Stimulated activated CD8-positive, alpha-beta memory T cell treated with anti-CD3 and anti-CD28 coated beads, Interleukin-7, amount 100 ng/mL, for 1 hour (primary cell): Measurements from ENCODE around the gene HOMER2.
"Not testable (repeated sequence)": the region's sequence is repeated elsewhere in the genome, so short reads cannot be mapped to it uniquely, and the experiment has no call there.

Source experiments
- DNase-seq, 2 donors: peaks; one replicate each; pipeline ENCODE4 v3.0.0-alpha.2; 2020; ENCODE audit warnings: low read depth in 2 of 2

Gene HOMER2

DNA sequence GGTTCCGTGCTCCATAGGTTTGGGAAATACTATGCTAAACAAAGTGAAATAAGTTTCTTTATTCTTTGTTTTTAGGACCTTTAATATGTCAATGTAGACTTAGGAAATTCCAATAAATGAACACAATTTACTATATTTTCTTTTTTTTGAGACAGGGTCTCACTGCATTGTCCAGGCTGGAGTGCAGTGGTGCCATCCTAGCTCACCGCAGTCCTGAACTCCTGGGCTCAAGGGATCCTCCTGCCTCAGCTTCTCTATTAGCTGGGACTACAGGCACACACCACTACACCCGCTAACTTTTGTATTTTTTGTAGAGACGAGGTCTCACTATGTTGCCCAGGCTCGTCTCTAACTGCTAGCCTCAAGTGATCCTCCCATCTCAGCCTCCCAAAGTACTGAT, 12.4 kb upstream of the HOMER2 start:
- DNase-seq = no peak

DNA sequence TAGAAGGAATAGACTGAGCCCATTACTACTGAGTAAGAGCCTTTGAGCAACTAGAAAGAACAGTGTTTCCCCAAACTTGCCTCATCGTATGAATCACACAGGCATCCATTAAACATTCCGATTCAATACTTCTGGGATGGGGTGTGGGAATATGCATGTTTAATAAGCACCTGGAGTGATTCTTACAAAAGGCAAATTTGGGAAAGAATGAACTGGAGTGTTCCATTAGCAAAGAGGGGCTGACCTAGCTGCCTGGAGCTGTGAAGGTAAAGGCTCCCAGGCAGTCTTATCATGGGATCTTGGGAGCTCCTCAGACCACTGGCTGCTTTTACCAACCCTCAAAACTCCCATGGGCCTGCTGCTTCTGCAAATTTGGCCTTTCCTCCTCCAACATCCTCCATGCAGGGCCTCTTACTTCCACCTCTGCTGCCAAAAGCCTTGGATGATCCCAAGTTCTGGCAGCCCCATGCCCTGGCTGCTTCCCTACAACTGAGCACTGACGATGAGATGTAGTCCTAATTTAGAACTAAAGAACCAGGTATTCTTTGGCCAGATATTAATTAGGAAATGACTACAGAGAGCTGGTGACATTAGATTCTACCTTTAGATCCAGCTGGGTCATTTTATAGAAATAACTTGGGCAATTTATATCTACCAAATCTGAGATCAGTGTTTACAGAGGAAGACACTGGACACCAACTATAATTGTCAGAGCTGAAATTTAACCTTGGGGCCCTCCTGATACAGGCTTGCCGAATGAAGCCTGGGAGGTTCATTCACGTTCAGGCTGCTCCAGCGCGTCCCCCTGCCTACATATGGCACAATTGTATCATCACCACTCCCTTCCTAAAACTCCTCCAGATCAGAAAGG, 11.2 kb upstream of the HOMER2 start:
- DNase-seq = no peak

GRCh38 chr15:82960766-82961165, 8.2 kb upstream of the HOMER2 start:
- no peak for DNase-seq

- DNase-seq = no peak
Measured at GRCh38 chr15:82959423-82959822, 6.9 kb upstream of the HOMER2 start.

DNA sequence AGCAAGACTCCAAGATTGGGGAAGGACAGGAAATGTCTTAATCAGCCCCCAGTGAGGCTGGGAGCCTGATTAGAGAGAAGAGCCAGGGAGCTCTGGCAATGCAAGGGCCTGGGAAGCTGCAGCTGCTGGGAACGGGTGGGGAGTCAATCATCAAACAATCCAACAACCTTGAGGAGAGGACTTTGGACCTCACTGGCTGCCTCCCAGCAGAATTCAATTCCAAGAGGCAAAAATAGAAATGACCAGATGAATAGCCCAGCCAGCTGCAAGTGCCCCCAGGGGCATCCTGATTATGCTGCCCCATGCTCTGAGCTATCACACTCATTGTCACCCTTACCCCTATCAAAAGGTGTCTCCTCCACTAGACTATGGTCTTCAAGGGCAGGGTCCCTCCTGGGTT, 6.1 kb upstream of the HOMER2 start:
- no peak for DNase-seq

DNA sequence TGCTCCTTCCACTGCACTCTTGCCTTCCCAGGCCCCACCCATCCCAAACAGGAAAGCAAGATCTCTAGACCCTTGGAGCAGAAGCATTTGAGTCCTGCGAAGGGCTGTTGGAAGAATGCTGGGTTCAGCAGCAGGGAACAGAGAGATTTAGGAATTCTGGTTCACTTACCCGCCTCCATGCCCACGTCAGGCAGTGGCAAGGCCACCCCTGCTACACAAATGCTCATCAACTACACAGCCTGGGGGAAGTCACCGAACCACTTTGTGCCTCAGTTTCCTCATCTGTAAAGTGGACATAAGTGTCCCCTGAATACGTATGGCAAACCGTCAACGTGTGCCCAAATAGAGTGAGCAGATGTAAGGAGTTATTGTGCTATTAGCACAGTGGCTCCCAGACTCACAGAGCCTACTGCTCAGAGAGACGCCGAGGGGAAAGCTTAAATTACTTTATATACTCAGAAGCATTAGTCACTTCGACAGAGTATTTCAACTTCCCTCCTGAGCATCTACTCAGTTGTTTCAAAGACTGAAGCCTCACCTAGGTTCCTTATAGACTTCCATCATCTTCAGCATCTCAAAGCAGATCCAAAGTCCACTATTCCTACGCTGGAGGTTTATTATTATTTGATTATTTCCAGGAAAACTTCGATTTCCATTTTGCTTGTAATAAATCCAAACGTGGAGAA, 905 bp downstream of the HOMER2 start:
- no peak for DNase-seq

DNA sequence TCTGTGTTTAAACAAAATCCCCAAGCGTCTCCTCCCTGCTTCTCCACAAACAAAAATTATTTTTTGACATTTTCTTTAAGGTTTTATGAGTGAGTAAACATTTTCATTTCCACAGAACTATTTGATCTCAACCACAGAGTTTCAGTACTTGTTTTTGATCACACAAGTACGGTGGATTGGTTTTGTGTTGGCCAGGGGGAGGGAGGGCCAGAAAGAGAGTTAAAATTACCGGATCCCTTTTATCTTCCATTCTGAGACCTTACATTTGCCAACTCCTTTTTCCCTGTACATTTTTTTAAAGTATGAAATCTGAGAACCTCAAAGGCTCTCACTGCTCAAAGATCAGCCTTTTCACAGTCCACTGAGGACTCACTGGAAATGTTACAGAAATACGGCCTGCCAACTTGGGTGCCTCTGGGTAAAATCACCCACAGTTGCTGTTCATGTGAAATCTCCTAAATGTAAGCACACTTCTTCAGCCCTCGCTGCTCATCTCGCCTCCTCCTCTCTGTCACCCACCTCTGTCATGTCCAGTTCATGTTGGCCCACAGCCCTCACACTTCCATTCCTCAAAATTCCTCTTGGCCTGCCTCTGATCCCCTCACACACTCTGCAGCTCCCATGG, 1.7 kb downstream of the HOMER2 start:
- no peak for DNase-seq

DNA sequence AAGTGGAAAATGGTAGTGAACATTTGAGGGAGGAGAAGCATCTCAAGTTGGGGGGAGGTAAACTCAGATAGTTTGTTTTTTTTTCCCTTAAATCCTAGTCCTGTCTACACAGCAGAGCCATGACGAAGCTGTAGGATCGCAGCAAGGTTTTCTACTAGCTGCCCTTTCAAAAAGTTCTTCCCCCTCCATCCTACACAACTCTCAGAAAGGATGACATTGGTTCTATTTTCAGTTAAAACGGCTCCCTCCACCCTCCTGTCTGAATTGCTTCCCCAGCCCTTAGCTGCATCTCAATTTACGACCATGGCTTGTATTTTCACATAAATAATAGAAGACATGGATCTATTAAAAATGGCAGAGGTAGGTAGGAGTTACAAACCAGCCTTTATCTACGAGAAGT, 2.2 kb downstream of the HOMER2 start:
- DNase-seq = no peak

DNA sequence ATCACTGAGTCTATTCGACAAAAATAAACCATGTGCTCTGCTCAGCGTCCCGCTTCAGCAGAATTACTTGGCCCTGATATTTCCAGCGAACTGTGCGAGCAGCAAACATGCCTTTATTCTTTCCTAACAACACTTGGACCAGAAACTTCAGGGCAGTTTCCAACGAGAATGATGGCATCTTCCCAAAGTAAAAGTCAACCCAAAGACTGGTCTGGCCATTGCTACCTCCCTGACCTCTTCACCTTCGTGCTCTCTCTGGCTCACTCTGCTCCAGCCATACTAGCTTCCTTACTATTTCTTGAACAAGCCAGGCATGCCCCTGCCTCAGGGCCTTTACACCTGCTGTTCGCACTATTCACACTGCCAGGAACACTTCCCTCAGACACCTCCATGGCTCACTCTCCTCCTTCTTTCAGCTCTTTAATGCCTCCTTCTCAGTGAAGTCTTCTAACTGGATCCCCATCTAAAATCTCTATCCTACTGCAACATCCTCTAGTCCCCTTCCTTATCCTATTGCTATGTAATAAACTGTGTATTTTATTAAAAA, 6.3 kb downstream of the HOMER2 start:
- no peak for DNase-seq

DNA sequence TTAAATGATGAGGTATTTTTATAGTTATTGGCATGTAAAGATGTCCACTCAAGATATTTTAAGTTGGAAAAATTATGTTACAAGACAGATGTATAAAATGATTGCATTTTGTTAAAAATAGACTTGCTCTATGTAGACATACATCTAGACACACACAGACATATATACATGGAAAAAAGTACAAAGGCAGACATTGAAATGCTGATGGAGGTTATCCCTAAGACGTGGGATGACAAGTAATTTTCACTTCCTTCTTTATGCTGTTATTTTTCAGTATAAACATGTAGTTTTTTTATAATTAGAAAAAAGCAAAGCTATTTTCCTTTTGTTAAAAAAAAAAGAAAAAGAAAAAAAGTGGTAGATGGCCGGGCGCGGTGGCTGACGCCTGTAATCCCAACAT, 7.2 kb downstream of the HOMER2 start:
- no peak for DNase-seq

GRCh38 chr15:82944821-82945220, 7.7 kb downstream of the HOMER2 start:
- no peak for DNase-seq

DNA sequence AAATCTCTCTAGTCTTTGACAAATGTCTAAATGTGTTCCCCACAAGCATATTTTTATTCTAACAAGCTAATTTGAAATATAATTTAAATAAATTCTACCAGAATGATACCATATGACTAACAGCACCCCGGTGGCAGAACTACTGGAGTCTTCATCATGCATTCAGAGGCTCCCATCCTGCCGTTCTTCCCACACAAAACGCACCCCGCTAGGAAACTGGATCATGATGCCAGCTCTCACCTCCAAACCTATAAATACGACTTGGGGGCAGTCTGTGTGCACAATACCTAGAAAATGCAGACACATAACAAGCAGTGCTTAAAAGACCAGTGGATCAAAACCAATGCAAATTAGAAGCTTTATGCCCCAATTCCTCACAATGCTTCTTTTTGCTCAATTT, 8.5 kb downstream of the HOMER2 start:
- DNase-seq = no peak

DNA sequence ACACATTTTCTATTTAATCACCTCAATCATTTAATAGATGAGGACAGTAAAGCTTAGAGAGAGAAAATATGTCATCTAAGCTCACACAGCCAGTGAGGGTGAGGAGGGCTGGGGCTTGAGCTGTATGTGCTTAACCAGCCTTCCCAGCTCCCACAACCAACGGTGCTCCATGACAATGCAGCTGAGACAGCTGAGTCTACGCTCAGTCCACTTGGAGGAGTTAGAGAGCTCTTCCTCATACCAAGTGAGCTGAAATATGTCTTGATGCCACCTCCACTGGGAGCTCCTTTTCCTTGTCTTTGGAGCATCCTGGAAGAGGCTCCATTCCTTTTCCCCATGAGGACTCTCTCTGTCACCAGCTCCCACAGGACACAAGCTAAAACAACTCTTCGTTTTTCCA, 9.3 kb downstream of the HOMER2 start:
- DNase-seq = no peak

- DNase-seq = no peak
Measured at GRCh38 chr15:82942691-82943090, 9.8 kb downstream of the HOMER2 start.

DNA sequence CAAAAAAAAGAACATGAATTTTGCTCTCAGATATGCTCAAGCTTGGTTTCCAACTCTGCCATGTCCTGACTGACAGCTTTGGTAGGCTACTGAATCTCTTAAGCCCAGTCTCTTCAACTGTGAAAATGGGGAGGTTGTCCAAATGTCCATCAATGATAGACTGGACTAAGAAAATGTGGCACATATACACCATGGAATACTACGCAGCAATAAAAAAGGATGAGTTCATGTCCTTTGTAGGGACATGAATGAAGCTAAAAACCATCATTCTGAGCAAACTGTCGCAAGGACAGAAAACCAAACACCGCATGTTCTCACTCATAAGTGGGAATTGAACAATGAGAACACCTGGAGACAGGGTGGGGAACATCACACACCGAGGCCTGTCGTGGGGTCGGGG, 12.8 kb downstream of the HOMER2 start:
- DNase-seq = not testable (repeated sequence)

- DNase-seq = no peak
Measured at GRCh38 chr15:82937712-82938058, 14.8 kb downstream of the HOMER2 start.

DNA sequence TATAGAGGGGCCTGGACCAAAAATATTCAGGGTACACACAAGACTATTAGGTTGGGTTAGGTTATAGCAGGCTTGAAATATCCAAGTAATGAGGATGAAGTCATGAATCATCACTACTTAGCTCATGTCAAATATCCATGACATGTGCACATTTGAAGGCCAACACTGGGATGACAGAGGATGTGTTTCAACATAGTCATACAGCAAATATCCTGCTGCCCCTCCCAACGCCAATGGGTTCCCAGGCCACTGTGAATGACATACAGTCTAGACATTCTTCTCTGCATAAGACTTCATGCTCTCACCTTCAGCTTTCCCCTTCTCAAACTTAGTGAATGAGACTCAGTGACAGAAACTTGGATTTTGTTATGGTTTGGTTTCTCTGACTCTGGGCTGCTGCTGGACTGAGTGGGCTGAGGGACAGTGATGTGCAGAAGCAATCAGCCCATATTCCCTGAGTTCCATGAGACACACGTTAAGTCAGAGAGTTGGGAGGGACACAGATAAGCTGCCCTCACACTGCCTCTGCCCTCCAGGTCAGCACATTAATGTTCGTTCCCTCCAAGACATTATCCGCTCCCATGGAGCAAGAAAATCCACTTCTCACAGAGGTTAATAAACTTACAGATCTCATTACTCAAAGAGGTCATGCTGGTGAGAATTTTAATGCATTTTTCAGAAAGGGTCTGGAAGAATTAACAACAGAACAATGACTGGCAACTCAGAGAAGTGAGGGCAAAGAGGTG, 15.4 kb downstream of the HOMER2 start:
- DNase-seq = no peak

DNA sequence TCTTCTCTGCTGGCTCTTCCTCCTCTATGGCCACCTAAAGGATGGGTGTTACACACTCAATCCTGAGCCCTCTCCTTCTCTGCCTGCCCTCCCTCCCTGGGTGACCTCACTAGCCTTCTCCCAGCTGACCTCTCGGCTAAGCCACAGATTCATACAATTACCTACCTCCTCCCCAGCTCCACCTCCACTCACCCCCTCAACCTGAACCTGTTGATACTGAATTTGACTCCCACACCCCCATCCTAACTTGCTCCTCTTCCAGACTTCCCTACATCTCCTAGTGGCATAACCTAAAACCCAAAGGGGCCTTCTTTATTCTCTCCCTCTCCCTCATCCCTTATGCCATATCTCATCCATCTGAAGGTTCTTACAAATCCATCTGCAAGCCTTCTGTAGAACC, 17.1 kb downstream of the HOMER2 start:
- DNase-seq = no peak

DNA sequence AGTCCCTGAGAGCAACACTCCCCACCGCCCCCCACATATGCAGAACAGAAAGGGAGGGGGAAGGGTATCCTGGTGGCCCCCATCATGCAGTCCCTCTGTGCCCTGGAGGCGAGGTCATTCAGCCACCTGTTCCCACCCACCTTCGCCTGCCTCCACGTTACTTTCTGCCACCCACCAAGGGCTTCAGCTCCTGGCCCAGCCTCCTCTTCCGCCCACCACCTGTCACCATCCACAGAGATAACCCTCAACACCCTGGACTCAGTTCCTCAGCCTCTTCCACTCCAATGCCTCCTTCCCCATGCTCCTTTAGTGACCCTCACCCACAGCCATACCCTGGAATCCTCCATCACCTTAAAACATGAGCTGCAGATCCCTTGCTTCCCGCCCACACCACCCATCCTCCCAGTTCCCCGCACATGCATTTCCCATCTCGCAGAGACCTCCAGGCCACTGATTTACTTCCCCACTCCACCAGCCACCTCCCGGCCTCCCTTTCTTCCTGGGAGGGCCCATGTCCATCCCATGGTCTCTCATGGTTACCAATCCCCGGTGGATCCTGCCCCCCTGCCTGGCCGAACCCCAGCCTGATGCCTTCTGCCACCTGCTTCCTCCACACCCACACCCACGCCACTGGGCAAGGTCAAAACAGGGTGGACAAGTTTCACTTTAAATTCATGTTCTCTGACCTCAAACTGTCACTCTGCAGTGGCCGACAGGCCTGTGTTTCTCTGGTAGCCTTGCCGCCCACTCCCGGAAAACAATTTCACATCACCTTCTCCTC, 18.2 kb downstream of the HOMER2 start:
- DNase-seq = no peak

- no peak for DNase-seq
Measured at GRCh38 chr15:82933576-82933975, 18.9 kb downstream of the HOMER2 start.

- DNase-seq = no peak
Measured at GRCh38 chr15:82931221-82931620, 21.3 kb downstream of the HOMER2 start.
